ENCODE data around the gene FDCSP.
"Not testable (repeated sequence)": the region's sequence is repeated elsewhere in the genome, so short reads cannot be mapped to it uniquely, and the experiment has no call there.

Gene FDCSP

DNA sequence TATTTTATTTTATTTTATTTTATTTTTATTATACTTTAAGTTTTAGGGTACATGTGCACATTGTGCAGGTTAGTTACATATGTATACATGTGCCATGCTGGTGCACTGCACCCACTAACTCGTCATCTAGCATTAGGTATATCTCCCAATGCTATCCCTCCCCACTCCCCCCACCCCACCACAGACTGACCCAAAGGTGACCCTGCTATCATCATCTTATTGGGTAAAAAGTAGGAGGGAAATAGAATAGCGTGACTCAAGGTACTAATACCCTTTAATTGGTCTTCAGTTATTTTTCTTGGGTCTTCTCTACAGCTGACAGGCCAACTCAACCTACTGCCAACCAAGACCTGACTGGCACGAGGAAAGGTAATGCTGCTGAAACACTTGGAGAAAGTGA, 16.4 kb downstream of the FDCSP start, which contains the start of gene CSN3:
CSN3 (plus strand) TSS at position 301 of the 400 bp plus-strand sequence. CDS start 2,223 bp downstream, outside the sequence.
- H3K23ac ChIP-seq (ENCODE audit: low read depth, low read length, poor library complexity); H4K8ac ChIP-seq (ENCODE audit: low read depth, low read length); H3K4ac ChIP-seq (ENCODE audit: low read length); H3K9me3 ChIP-seq (replicated peaks in 1 of 2; ENCODE audit: control insufficient read depth in 2 of 2, insufficient read depth in 1 of 2, low read depth in 1 of 2, low read length in 2 of 2); H3K4me1 ChIP-seq (ENCODE audit: control insufficient read depth in 2 of 2, insufficient read depth in 1 of 2, low read depth in 1 of 2, low read length in 2 of 2); H3K27ac ChIP-seq (replicated peaks; ENCODE audit: low read length); H2AK5ac ChIP-seq (ENCODE audit: low read depth, low read length); H3K18ac ChIP-seq (ENCODE audit: low read length); H3K27me3 ChIP-seq (ENCODE audit: control insufficient read depth in 3 of 3, insufficient read depth in 3 of 3, low read depth in 1 of 3, low read length in 3 of 3); H2BK12ac ChIP-seq (ENCODE audit: low read length); H2BK15ac ChIP-seq (ENCODE audit: low read length); H3K14ac ChIP-seq (ENCODE audit: low read length); DNase-seq (ENCODE audit: low spot score); H2BK120ac ChIP-seq (ENCODE audit: low read depth, low read length); H3K4me3 ChIP-seq (ENCODE audit: low read length in 2 of 2); H3K9ac ChIP-seq (ENCODE audit: low read depth, low read length, poor library complexity); H3K4me2 ChIP-seq (ENCODE audit: insufficient read depth, low read length, poor library complexity, severe bottlenecking); H4K91ac ChIP-seq (ENCODE audit: low read depth, low read length, poor library complexity); H3K79me1 ChIP-seq (ENCODE audit: low read depth, low read length); H2AFZ ChIP-seq (ENCODE audit: low read length); H2BK5ac ChIP-seq (ENCODE audit: low read length); H3K36me3 ChIP-seq (replicated peaks in 1 of 2; ENCODE audit: control insufficient read depth in 2 of 2, insufficient read depth in 2 of 2, low read length in 2 of 2): not testable (repeated sequence)
- WGBS, 2 donors (ENCODE audit: extremely low coverage in 2 of 2, insufficient read length in 2 of 2, insufficient replicate concordance in 1 of 2) = no CpG with 5 or more reads among the region's 3 CpGs

DNA sequence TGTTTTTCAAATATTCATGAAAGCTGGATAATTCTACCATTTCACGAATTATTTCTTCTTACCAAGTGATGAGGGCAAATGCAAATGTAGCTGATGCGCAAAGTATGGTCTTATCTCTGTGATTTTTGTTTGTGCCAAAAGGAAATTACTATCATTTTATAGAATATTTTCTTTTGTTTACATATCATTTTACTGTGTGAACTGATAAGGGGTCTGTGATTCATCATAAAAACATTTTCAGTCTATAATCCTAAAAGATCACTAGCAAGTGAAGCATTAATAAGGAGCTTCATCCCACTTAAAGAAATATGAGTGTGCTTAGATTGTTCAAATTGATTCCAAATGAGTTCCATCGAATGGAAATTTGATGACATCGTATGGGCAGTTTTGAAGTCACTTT, 17.2 kb downstream of the FDCSP start:
- Histone ChIP-seq H3K23ac (ENCODE audit: low read depth, low read length, poor library complexity) (no peak overlapping the region), H2BK12ac (ENCODE audit: low read length) (no peak overlapping the region)

DNA sequence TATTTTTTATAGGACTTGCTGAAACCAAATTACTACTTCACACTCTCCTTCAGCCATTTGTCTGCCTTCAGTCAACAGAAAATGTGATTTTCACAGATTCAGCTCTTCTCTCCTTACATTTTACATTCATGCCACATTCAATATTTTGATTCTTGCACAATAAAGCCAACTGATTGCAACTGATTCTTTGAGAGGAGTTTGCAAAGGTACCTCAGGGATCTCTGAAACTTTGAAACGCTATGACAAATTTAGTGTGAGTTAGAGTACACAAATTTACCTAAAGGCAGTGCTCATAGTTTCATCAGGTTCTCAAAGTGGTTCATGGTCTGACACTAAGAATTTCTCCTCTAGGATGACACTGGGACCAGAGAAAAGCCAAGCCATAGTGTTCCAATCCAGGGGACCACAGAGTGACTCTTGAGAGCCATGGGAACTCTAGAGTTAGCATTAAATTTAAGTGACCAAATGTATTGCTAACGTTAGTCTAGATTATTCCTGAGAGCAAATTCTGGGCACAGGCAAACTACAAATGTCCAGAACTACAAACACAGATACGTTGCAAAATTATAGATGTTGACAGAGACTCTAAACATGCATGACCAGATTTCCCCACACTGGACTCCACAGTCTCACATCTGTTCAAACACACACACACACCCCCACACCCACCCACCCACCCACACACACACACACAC, 25.5 kb downstream of the FDCSP start:
- Histone ChIP-seq H3K9ac (ENCODE audit: low read depth, low read length, poor library complexity) (no peak overlapping the region), H3K18ac (ENCODE audit: low read length) (no peak overlapping the region), H2BK12ac (ENCODE audit: low read length) (no peak overlapping the region), H3K23ac (ENCODE audit: low read depth, low read length, poor library complexity) (no peak overlapping the region), H3K4me2 (ENCODE audit: insufficient read depth, low read length, poor library complexity, severe bottlenecking) (no peak overlapping the region), H2AFZ (ENCODE audit: low read length) (no peak overlapping the region), H2AK5ac (ENCODE audit: low read depth, low read length) (no peak overlapping the region), H2BK5ac (ENCODE audit: low read length) (no peak overlapping the region), H2BK120ac (ENCODE audit: low read depth, low read length) (no peak overlapping the region), H3K36me3 (replicated peaks in 1 of 2; ENCODE audit: control insufficient read depth in 2 of 2, insufficient read depth in 2 of 2, low read length in 2 of 2) (no peaks in the 10 kb centered on the region), H2BK15ac (ENCODE audit: low read length) (no peak overlapping the region), H3K4ac (ENCODE audit: low read length) (no peak overlapping the region), H3K4me1 (ENCODE audit: control insufficient read depth in 2 of 2, insufficient read depth in 1 of 2, low read depth in 1 of 2, low read length in 2 of 2) (no peaks in the 10 kb centered on the region), H4K91ac (ENCODE audit: low read depth, low read length, poor library complexity) (no peak overlapping the region), H3K9me3 (replicated peaks in 1 of 2; ENCODE audit: control insufficient read depth in 2 of 2, insufficient read depth in 1 of 2, low read depth in 1 of 2, low read length in 2 of 2) (no peaks in the 10 kb centered on the region), H3K27ac (replicated peaks; ENCODE audit: low read length) (no peak overlapping the region), H3K4me3 (ENCODE audit: low read length in 2 of 2) (no peak overlapping the region), H3K79me1 (ENCODE audit: low read depth, low read length) (no peaks in the 10 kb centered on the region), H3K27me3 (ENCODE audit: control insufficient read depth in 3 of 3, insufficient read depth in 3 of 3, low read depth in 1 of 3, low read length in 3 of 3) (no peaks in the 10 kb centered on the region), H3K14ac (ENCODE audit: low read length) (no peak overlapping the region), H4K8ac (ENCODE audit: low read depth, low read length) (no peak overlapping the region)
- no CpG with 5 or more reads among the region's 3 CpGs for WGBS, 2 donors (ENCODE audit: extremely low coverage in 2 of 2, insufficient read length in 2 of 2, insufficient replicate concordance in 1 of 2)
- no peak for DNase-seq (ENCODE audit: low spot score)

More for the DNA sequence above, 17.2 kb downstream of the FDCSP start:
- Histone ChIP-seq H3K4me1 (ENCODE audit: control insufficient read depth in 2 of 2, insufficient read depth in 1 of 2, low read depth in 1 of 2, low read length in 2 of 2) (no peaks in the 10 kb centered on the region), H4K91ac (ENCODE audit: low read depth, low read length, poor library complexity) (no peak overlapping the region), H3K14ac (ENCODE audit: low read length) (no peak overlapping the region), H3K4me3 (ENCODE audit: low read length in 2 of 2) (no peak overlapping the region), H3K9me3 (replicated peaks in 1 of 2; ENCODE audit: control insufficient read depth in 2 of 2, insufficient read depth in 1 of 2, low read depth in 1 of 2, low read length in 2 of 2) (no peaks in the 10 kb centered on the region), H2AK5ac (ENCODE audit: low read depth, low read length) (no peak overlapping the region), H3K9ac (ENCODE audit: low read depth, low read length, poor library complexity) (no peak overlapping the region), H2BK5ac (ENCODE audit: low read length) (no peak overlapping the region), H3K4ac (ENCODE audit: low read length) (no peak overlapping the region), H2AFZ (ENCODE audit: low read length) (no peak overlapping the region), H3K27ac (replicated peaks; ENCODE audit: low read length) (no peak overlapping the region), H4K8ac (ENCODE audit: low read depth, low read length) (no peak overlapping the region), H3K4me2 (ENCODE audit: insufficient read depth, low read length, poor library complexity, severe bottlenecking) (no peak overlapping the region), H2BK15ac (ENCODE audit: low read length) (no peak overlapping the region), H3K18ac (ENCODE audit: low read length) (no peak overlapping the region), H2BK120ac (ENCODE audit: low read depth, low read length) (no peak overlapping the region), H3K79me1 (ENCODE audit: low read depth, low read length) (no peaks in the 10 kb centered on the region), H3K36me3 (replicated peaks in 1 of 2; ENCODE audit: control insufficient read depth in 2 of 2, insufficient read depth in 2 of 2, low read length in 2 of 2) (no peaks in the 10 kb centered on the region), H3K27me3 (ENCODE audit: control insufficient read depth in 3 of 3, insufficient read depth in 3 of 3, low read depth in 1 of 3, low read length in 3 of 3) (no peaks in the 10 kb centered on the region)
- no peak for DNase-seq (ENCODE audit: low spot score)
- WGBS, 2 donors (ENCODE audit: extremely low coverage in 2 of 2, insufficient read length in 2 of 2, insufficient replicate concordance in 1 of 2) = no CpG with 5 or more reads among the region's 4 CpGs

DNA sequence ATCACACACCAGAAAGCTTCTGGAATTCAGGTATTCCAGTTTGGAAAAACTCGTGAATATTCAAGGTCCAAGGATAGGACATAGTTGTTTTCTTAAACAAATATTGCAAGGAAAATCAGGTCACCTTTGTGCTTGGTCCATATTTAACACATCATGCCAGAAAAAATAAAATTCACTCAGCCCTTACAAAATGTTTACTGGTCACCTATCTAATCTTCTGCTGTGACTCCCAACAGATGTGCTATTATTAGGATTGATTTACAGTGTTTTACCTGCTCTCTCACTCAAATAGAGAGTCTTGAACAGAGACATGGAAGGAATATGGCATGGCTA, 26.0 kb downstream of the FDCSP start:
- Histone ChIP-seq H3K4me1 (ENCODE audit: control insufficient read depth in 2 of 2, insufficient read depth in 1 of 2, low read depth in 1 of 2, low read length in 2 of 2) (no peaks in the 10 kb centered on the region), H3K18ac (ENCODE audit: low read length) (no peak overlapping the region), H3K4me3 (ENCODE audit: low read length in 2 of 2) (no peak overlapping the region), H3K4ac (ENCODE audit: low read length) (no peak overlapping the region), H3K4me2 (ENCODE audit: insufficient read depth, low read length, poor library complexity, severe bottlenecking) (no peak overlapping the region), H3K79me1 (ENCODE audit: low read depth, low read length) (no peaks in the 10 kb centered on the region), H2BK12ac (ENCODE audit: low read length) (no peak overlapping the region), H3K36me3 (replicated peaks in 1 of 2; ENCODE audit: control insufficient read depth in 2 of 2, insufficient read depth in 2 of 2, low read length in 2 of 2) (no peaks in the 10 kb centered on the region), H4K8ac (ENCODE audit: low read depth, low read length) (no peak overlapping the region), H2BK120ac (ENCODE audit: low read depth, low read length) (no peak overlapping the region), H3K9ac (ENCODE audit: low read depth, low read length, poor library complexity) (no peak overlapping the region), H3K14ac (ENCODE audit: low read length) (no peak overlapping the region), H4K91ac (ENCODE audit: low read depth, low read length, poor library complexity) (no peak overlapping the region), H3K9me3 (replicated peaks in 1 of 2; ENCODE audit: control insufficient read depth in 2 of 2, insufficient read depth in 1 of 2, low read depth in 1 of 2, low read length in 2 of 2) (no peaks in the 10 kb centered on the region), H2BK5ac (ENCODE audit: low read length) (no peak overlapping the region), H2AFZ (ENCODE audit: low read length) (no peak overlapping the region), H2BK15ac (ENCODE audit: low read length) (no peak overlapping the region), H3K27ac (replicated peaks; ENCODE audit: low read length) (no peak overlapping the region), H2AK5ac (ENCODE audit: low read depth, low read length) (no peak overlapping the region), H3K23ac (ENCODE audit: low read depth, low read length, poor library complexity) (no peak overlapping the region), H3K27me3 (ENCODE audit: control insufficient read depth in 3 of 3, insufficient read depth in 3 of 3, low read depth in 1 of 3, low read length in 3 of 3) (no peaks in the 10 kb centered on the region)
- DNase-seq (ENCODE audit: low spot score) = no peak
- WGBS, 2 donors (ENCODE audit: extremely low coverage in 2 of 2, insufficient read length in 2 of 2, insufficient replicate concordance in 1 of 2) = no CpG with 5 or more reads among the region's 1 CpG

Data from neuronal stem cell (in vitro differentiated cells).